Testis (tissue), 2 donors: ENCODE data around the gene PCSK2.

Source experiments
- POLR2A ChIP-seq: fragments of 450-650 bp; IDR thresholded peaks from one replicate; pipeline ENCODE4 v1.6.1; 2017; ENCODE audit warnings: antibody characterized with exemption, mild to moderate bottlenecking, moderate library complexity
- TF ChIP-seq, protein P1 (sequence below), 3 experiments: fragments of 450-650 bp in 2 of 3; fragments of 200-600 bp in 1 of 3; sonication (generic) in 1 of 3; IDR thresholded peaks; one replicate each; pipeline ENCODE4 v1.5.1; 2016 to 2019; ENCODE audit warnings: antibody characterized with exemption in 3 of 3, mild to moderate bottlenecking in 2 of 3, moderate library complexity in 1 of 3

DNA sequence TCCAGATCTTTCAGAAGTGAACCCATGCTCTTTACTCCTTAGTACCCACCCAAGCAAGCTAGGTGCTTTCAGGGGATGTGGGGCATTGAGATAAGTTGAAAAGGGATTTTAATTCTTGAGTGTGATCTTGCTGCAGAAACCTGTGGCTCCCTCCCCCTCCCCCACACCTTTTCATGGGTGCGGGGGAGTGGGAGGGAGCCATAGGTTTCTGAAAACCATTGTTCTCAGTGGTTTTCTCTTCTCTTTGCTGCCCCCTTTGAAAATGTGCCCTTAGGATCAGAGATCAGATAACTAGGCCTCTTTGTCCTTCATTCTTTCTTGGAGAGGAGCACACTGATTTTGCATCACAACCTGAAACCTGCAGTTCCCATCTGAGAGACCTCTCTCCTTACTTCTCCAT lies 2.4 kb downstream of the PCSK2 start:
- TF ChIP-seq, protein P1, sequence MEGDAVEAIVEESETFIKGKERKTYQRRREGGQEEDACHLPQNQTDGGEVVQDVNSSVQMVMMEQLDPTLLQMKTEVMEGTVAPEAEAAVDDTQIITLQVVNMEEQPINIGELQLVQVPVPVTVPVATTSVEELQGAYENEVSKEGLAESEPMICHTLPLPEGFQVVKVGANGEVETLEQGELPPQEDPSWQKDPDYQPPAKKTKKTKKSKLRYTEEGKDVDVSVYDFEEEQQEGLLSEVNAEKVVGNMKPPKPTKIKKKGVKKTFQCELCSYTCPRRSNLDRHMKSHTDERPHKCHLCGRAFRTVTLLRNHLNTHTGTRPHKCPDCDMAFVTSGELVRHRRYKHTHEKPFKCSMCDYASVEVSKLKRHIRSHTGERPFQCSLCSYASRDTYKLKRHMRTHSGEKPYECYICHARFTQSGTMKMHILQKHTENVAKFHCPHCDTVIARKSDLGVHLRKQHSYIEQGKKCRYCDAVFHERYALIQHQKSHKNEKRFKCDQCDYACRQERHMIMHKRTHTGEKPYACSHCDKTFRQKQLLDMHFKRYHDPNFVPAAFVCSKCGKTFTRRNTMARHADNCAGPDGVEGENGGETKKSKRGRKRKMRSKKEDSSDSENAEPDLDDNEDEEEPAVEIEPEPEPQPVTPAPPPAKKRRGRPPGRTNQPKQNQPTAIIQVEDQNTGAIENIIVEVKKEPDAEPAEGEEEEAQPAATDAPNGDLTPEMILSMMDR (IDR thresholded peaks at IDR 0.05): no peak
- no peak for TF ChIP-seq POLR2A
